OCI-LY7 (cell line): ENCODE data around the gene LHX3. TPM values are rescaled to one million over a fixed set of nuclear protein-coding genes. Genes with fewer than 3 reads are reported as not detected.

Experiments
- BruUV-seq: library from RNA; stranded (reverse); fragments of 400-500 nt; replicated peaks from 2 replicates; lab custom pipeline; 2021; lab: Mats Ljungman, UMichigan
- CTCF ChIA-PET: fragments of 300-600 bp; sonication (Branson Sonifier 250); formaldehyde crosslinking; loops from one replicate; lab custom pipeline; 2022; ENCODE audit warnings: antibody characterized with exemption; ENCODE audit not compliant: unreplicated experiment; lab: Charles Lee
- POLR2A ChIA-PET: fragments of 300-600 bp; sonication (Branson Sonifier 250); formaldehyde crosslinking; loops from one replicate; lab custom pipeline; 2022; ENCODE audit warnings: antibody characterized with exemption; lab: Charles Lee
- DNase-seq: peaks from one replicate; pipeline ENCODE4 v3.0.0-alpha.2; 2015; ENCODE audit warnings: low spot score
- H2AFZ ChIP-seq: fragments of 200-600 bp; sonication (generic), shearing (Covaris generic); 2 replicates; pipeline ENCODE4 v1.6.1; 2014; ENCODE audit warnings: mild to moderate bottlenecking, antibody characterized with exemption, low read length, moderate library complexity
- H3K27ac ChIP-seq: fragments of 200-600 bp; sonication (generic); 2 replicates; pipeline ENCODE4 v1.5.1; 2014; ENCODE audit warnings: mixed run types, low read depth, mild to moderate bottlenecking, moderate library complexity, low read length, inconsistent platforms; ENCODE audit not compliant: poor library complexity, severe bottlenecking
- H3K36me3 ChIP-seq: fragments of 200-600 bp; sonication (generic); 2 replicates; pipeline ENCODE4 v1.6.1; 2014; ENCODE audit warnings: mild to moderate bottlenecking, antibody characterized with exemption, low read length, moderate library complexity, mixed read lengths; ENCODE audit not compliant: insufficient read depth
- H3K4me1 ChIP-seq: fragments of 200-600 bp; sonication (generic); 2 replicates; pipeline ENCODE4 v1.5.1; 2014; ENCODE audit warnings: mild to moderate bottlenecking, low read length; ENCODE audit not compliant: insufficient read depth, poor library complexity, severe bottlenecking
- H3K4me2 ChIP-seq: fragments of 200-600 bp; sonication (generic); 2 replicates; pipeline ENCODE4 v1.6.1; 2014; ENCODE audit warnings: mild to moderate bottlenecking, low read length
- H3K4me3 ChIP-seq: fragments of 200-600 bp; sonication (generic); 2 replicates; pipeline ENCODE4 v1.5.1; 2014; ENCODE audit warnings: mild to moderate bottlenecking, low read depth, low read length; ENCODE audit not compliant: poor library complexity, severe bottlenecking
- H3K79me2 ChIP-seq: fragments of 200-600 bp; sonication (generic); 2 replicates; pipeline ENCODE4 v1.6.1; 2016; ENCODE audit warnings: low read depth, mild to moderate bottlenecking, low read length, moderate library complexity, mixed read lengths; ENCODE audit not compliant: insufficient read depth
- H3K9me2 ChIP-seq: fragments of 200-600 bp; sonication (generic); 2 replicates; pipeline ENCODE4 v1.6.1; 2016; ENCODE audit warnings: mild to moderate bottlenecking, low read length, mixed read lengths; ENCODE audit not compliant: insufficient read depth
- H3K9me3 ChIP-seq: fragments of 200-600 bp; sonication (generic); 2 replicates; pipeline ENCODE4 v1.6.1; 2014; ENCODE audit warnings: mild to moderate bottlenecking, mixed run types, low read length, mixed read lengths
- H4K20me1 ChIP-seq: fragments of 200-600 bp; sonication (generic); 2 replicates; pipeline ENCODE4 v1.6.1; 2014; ENCODE audit warnings: mild to moderate bottlenecking, antibody characterized with exemption, low read length, moderate library complexity, mixed read lengths; ENCODE audit not compliant: insufficient read depth
- CTCF ChIP-seq: fragments of 200-600 bp; sonication (generic); conservative IDR thresholded peaks from 2 replicates; pipeline ENCODE4 v1.5.1; 2014; ENCODE audit warnings: mild to moderate bottlenecking, antibody characterized with exemption, low read length, moderate library complexity, mixed read lengths
- EZH2phosphoT487 ChIP-seq: fragments of 200-600 bp; sonication (generic); IDR thresholded peaks from 2 replicates; pipeline ENCODE4 v1.6.1; 2018; ENCODE audit warnings: low read depth, borderline replicate concordance, mild to moderate bottlenecking, mixed run types, antibody characterized with exemption, low read length, moderate library complexity, mixed read lengths
- intact Hi-C: fragments of 100-400 bp; cut with micrococcal nuclease; formaldehyde crosslinking; loops from one replicate; pipeline ENCODE4 v1.10.0; 2022; ENCODE audit not compliant: unreplicated experiment
- total RNA-seq, 2 experiments: library from RNA; depleted of rRNA in 1 of 2; stranded (reverse); fragments of >200 nt in 1 of 2; shearing (Covaris generic) in 1 of 2; gene quantifications; 2 replicates each; pipeline ENCODE4 v1.2.3, GENCODE V29; 2014 to 2022

LHX3 gene
- total RNA-seq, 2 experiments from 2014 or later = 0.15 TPM; not detected in 1

- no peak for DNase-seq
- peaks cover 5% of the 10 kb centered on the region for H4K20me1 ChIP-seq
- no peak overlapping the region for H2AFZ ChIP-seq
- ChIA-PET CTCF (no interaction called here), POLR2A (no interaction called here)
- no peaks in the 10 kb centered on the region for H3K9me2 ChIP-seq
- H3K9me3 ChIP-seq = no peaks in the 10 kb centered on the region
- H3K27ac ChIP-seq = no peak overlapping the region
- H3K4me1 ChIP-seq = peaks cover 10% of the 10 kb centered on the region
- TF ChIP-seq EZH2phosphoT487 (no peak), CTCF (no peak)
- intact Hi-C loops = no loop called here
- H3K4me2 ChIP-seq = no peak overlapping the region
- H3K4me3 ChIP-seq = no peak overlapping the region
- BruUV-seq = no TSS peak
- H3K36me3 ChIP-seq = 0 out of 2 replicates have a peak, but pooled peaks cover under 1% of the 10 kb centered on the region
- H3K79me2 ChIP-seq = peaks cover 10% of the 10 kb centered on the region
Measured at GRCh38 chr9:136248951-136249876, 44.3 kb upstream of the LHX3 start.

DNA sequence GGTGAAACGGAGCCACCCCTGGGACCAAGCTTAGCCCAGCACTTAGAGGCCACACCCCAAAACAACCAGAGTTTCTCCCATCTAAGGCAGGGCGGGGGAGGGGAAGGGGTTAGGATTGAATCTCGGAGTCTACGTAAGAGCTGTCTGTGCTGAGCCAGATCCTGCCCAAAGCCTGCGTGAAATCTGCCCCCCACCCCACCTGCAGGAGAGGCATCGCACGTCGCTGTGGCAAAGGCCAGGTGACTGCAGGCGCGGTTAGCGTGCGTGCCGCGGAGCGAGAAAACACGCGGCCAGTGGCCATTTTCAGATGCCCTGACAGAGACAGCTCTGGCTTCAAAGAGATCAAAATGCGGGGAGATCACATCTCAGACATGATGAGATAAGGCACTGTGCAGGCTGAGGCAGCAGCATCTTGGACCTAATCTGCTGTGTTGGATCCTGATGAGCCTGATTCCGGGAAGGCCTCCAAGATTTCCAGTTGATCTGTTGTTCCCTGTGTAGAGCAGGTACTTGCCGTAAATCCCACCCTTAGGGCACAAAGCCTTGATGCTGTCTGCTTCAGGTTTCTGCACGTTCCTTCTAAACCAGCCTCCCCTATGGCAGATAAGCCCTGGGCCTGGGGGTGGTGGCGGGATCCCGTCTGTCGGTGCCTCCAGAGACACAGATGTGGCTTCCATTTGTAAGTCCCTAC, 43.2 kb upstream of the LHX3 start:
- Histone ChIP-seq H4K20me1 (peaks cover 16% of the 10 kb centered on the region), H3K4me1 (peaks cover 22% of the 10 kb centered on the region), H3K79me2 (peaks cover 21% of the 10 kb centered on the region), H3K4me2 (no peak overlapping the region), H3K36me3 (peaks cover 11% of the 10 kb centered on the region; the same call in 1 of the 2 replicates), H3K4me3 (no peak overlapping the region), H2AFZ (no peak overlapping the region), H3K9me3 (no peaks in the 10 kb centered on the region), H3K9me2 (no peaks in the 10 kb centered on the region), H3K27ac (no peak overlapping the region)
- ChIA-PET POLR2A (interaction anchor here (0.6 kb wide), 1 partner anchor 134 kb away, joined by 7 read pairs; no protein-coding TSS in a partner anchor), CTCF (no interaction called here)
- no peak for DNase-seq
- BruUV-seq = no TSS peak
- TF ChIP-seq CTCF (no peak), EZH2phosphoT487 (no peak)
- intact Hi-C loops = no loop called here
